ENCODE data around the gene BLOC1S5.
"Not testable (repeated sequence)": the region's sequence is repeated elsewhere in the genome, so short reads cannot be mapped to it uniquely, and the experiment has no call there.

BLOC1S5 gene

DNA sequence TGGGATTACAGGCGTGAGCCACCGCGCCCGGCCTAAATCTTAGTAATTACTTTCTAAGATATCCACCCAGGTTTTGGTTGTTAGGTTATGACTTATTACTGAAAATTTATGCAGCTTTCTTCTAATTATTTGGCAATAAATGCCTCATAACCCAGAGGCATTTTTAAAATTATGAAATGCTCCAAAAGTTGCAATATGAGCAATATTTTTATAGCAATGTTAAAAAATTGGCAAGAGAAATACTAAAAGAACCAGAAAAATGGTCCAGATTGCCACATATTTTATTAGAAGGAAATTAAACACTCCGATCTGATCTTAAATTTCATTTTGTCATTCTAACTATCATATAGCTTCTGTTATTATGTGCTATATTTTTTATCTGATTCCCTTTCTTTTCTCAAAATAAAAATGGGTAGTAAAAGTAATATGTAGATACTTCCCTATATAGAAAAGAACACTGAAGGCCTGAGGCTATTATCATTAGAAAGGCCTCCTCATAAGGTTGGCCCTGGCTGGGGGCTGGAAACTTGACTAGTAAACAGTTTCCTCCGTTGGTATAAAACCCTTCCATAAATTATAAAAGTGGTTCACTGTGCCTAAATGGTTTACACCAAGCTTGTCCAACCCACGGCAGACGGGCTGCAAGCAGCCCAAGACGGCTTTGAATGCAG is 22.1 kb downstream of the BLOC1S5 start:
- DNase-seq, result no peak

DNA sequence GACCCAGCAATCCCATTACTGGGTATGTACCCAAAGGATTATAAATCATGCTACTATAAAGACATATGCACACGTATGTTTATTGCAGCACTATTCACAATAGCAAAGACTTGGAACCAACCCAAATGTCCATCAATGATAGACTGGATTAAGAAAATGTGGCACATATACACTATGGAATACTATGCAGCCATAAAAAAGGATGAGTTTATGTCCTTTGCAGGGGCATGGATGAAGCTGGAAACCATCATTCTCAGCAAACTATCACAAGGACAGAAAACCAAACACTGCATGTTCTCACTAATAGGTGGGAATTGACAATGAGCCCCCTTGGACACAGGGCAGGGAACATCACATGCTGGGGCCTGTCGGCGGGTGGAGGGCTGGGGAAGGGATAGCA is 30.1 kb downstream of the BLOC1S5 start:
- DNase-seq, result not testable (repeated sequence)

DNA sequence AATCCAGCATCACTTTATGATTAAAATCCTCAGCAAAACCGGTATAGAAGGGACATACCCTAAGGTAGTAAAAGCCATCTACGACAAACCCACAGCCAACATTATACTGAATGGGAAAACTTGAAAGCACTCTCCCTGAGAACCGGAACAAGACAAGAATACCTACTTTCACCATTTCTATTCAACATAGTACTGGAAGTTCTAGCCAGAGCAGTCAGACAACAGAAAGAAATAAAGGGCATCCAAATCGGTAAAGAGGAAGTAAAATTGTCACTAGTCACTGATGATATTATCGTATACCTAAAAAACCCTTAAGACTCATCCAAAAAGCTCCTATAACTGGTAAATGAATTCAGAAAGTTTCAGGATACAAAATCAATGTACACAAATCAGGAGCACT is 33.3 kb downstream of the BLOC1S5 start:
- no peak for DNase-seq

DNA sequence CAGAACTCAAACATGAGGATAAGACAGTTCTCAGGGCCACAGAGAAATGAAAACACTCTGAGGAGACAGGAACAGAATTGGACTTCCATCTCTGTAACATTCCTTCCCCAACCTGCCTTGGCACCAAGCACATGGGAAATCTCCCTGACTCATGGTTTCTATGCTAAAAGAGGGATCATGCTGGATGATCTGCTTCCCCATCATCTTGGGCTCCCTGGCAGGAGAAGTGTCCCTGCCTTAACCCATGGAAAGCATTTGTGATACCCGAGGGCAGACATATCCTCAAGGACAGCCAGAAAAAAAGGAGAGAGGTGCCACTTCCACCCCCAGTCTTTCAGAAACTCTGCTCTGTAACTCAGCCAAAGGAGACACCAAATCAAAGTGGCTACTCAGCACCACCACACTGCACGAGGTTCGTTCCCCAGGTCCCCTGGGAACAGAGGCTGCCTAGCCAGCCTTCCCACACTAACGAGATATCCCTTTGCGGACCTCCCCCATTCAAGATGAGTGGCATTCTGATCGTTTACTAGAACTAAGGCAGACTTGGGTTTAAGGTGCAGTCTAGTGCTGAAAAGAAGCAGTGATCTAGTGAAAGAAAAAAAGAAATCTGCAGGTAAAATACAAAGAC is 34.8 kb downstream of the BLOC1S5 start:
- no peak for DNase-seq

DNA sequence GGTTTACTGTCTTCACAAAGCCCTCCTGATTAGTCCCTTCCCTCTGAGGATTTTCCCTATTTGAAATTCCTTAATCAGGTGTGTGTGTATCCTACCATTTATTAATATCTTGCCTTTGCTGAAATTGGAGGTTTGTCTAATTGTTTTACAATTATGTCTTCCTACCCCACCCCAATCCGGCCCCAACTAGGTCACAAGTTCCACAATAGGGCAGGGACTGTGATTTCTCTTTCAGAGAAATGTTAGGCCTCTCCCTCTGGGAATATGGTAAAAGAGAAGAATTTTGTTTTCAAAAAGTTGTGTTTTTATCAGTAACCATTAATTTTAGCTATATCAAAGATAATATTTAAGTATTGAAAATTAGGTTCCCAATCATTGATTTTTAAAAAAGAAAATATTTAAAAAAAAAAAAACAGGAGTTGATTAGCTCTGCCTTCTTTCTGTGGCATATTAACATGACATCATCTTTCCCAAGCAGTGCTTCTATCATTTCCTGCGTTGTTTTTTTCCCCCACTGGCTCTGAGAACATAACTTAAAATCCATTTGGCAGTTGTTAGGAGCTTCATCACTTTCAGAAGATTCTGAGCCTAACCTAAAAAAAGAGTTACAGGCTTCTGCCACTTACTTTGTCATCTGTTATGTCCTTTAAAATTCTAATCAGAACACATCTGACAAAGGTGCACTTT is 36.1 kb downstream of the BLOC1S5 start:
- no peak for DNase-seq

DNA sequence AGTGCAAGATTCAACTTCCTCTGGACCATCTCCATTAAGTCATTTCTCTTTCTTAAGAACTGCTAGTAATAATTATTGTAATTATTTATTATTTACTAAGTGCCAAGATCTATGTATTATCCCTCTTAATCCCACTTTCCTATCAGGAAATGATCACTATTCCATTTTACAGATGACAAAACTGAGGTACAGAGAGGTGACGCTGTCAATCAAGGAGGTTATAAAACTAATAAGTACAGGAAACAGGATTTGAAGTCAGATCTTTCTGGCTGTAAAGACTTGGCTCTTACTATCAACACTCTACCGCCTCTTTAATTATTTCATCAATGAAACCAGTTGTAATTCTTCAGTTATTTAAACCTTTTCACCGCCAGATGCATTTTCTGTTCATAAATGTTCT is 37.4 kb downstream of the BLOC1S5 start:
- no peak for DNase-seq

DNA sequence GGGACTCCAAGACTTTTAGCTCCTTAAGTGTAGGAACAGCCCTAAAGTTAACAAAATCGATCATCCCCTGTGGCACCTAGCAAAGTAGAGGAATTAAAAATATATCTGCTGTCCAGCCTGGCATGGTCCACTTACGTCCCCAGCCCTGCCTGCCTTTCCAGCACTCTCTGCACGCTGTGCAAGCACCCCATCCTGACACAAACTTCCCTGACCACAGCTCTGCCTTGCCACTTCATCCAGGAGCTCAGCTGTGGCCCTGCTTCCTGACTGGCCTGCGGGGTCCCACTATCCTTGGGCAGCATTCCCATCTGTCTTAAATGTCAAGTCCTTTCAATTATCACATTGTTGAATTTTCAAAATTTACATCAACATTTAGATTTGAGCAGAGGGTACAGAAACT is 39.0 kb downstream of the BLOC1S5 start:
- DNase-seq, result no peak

DNA sequence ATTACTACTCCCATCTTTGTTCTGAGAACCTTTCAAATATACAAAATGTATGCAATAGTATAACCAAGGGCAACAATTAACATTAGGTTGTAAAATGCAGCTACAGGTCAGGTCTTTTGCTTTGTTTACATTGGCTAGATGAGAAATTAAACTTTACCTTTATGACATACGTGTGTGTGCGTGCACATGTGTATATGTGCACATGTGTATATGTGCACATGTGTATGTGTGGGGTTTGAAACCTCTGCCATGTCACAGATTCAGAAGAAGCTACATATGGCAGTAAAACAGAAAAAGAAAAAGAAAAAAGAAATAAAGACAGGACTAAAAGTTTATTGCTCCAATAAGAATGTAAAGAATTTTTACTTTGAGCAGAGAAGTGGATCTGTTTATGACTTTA is 40.6 kb downstream of the BLOC1S5 start:
- no peak for DNase-seq

DNA sequence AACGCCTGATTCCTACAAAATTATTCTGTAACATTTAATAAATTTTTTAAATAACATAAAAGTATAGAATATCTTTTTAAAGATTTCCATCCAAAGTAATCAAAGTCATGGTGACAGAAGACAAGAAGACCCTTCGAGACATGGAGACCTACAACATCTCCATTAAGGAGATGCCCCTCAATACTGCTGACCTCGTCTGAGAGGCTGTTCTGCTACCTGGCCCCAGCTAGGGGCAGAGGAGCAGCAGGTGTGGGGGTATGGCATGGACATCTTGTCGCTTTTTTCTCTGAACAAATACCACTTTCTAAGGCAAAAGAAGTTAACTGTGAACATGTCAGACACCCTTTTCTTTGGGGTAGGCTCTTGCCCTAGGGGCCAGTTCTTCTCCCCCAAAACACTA is 44.1 kb downstream of the BLOC1S5 start:
- no peak for DNase-seq

DNA sequence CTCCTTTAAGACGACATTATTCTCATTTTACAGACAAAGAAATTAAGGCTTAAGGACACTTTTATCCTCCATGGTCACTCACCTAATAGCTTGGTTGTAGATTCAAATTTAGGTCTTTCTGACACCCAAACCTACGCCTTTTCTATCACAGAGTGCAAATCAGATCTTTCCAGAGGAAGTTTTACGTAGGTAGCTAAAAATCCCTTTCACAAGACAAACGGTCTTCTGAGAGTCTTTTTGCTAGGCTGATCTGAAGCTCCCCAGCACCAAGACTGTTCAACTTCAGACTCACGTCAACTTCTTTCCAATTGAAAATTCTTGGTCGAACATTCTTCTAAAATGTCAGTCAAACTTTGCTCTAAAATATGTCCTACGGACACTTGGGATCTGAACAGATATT is 46.5 kb downstream of the BLOC1S5 start:
- DNase-seq, result no peak

DNA sequence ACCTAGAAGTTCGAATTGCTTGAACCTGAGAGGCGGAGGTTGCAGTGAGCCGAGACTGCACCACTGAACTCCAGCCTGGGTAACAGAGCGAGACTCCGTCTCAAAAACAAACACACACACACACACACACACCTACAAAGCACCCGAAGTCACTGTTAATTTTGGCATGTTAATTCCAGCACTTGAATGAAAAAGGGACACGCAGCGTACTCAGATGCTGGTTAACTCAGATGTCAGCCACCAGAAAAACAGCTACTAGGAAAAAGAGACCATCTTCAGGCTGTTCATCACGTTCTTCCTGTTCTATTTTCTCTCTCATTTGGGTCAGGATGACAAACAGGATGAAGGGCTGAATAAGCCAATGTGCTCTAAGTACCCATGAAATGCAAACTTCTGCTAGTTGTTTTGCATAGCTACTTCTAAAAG is 46.9 kb downstream of the BLOC1S5 start:
- no peak for DNase-seq

DNA sequence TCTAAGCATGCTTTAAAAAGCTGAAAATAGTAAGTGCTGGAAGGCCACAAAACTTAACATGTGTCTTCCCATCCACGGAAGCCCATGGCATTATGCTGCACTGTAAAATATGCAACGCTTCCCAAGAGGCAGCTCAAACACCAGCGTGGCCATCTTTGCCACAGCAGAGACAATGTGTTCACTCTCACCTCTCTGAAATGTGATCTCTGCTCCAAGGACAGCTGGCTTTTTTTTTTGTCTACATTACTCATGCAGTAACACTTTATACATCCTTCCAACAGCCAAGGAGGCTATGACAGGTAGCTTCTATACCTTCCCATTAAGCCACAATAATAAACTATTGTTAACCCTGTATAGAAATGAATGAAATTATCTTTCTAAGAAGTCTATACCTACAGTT is 49.2 kb downstream of the BLOC1S5 start:
- DNase-seq, result no peak

DNA sequence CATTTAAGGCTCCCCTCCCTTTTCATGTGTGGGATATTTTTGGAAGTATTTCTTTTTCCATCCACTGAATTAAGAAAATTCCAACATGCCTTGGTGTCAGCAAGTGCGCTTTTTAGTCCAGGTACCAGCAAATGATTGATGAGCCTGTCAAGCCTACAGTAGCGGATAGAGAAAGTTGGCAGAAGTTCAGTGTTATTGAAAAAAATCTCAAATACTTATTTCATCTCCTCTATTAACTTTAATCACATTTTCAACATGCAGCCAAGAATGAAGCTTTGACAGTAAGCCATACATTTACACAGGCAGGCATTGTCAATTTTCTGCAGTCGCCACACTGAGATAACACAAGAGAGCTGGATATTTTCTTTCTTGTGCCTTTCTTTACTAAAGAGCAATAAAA is 50.4 kb downstream of the BLOC1S5 start:
- DNase-seq, result no peak

DNA sequence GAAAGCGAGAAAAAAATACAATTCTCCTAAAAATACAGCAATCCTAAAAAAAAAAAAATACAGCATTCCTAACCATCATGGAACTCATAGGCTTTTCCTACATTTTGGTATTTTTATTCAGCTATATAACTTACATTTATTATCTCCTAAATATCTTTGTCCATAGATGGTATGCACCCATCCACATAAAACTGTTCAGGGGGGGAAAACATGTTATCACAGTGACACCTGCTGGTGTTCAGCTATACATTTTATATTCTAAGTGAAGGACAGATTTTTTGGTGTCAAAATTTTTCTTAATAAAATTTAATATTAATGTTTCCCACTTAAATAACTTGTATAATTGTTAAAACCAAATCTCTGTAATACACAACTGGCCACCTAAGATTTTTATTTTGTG is 58.0 kb downstream of the BLOC1S5 start:
- no peak for DNase-seq

DNA sequence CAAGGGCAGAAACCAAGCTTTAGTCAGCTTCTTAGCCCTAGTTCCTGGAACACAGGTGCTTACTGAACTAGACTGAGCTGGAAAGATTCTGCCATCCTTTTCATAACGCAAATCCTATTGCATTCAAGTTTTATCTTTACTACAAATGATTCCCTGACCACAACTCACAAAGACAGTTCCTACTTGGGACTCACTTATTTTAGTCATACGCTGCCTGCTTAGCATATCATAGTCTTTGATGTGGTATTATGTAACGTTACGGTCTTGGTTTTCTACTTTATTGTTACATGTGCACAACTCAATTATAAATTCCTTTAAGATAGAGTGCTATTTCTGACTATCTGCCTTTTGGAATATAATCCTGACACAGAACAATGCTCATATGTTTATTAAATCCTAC is 59.1 kb downstream of the BLOC1S5 start:
- DNase-seq, result no peak

DNA sequence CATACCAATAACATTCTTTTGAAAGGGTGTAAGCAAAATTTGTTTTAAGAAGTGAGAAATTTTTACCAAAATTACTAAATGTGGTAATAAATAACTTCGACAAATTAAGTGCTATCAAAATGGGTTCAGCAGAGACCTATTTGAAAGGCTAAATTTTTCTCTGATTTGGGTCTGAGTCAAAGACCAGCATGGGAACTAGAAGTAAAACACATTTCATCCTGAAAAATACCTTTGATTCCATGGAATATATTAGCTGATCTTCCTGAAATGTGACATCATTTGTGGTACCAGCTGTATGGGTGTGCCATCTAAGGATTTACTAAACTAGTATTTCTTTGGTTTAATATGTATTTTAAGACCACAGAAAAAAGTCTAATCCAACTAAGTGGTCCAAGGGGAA is 63.6 kb downstream of the BLOC1S5 start:
- DNase-seq, result no peak

DNA sequence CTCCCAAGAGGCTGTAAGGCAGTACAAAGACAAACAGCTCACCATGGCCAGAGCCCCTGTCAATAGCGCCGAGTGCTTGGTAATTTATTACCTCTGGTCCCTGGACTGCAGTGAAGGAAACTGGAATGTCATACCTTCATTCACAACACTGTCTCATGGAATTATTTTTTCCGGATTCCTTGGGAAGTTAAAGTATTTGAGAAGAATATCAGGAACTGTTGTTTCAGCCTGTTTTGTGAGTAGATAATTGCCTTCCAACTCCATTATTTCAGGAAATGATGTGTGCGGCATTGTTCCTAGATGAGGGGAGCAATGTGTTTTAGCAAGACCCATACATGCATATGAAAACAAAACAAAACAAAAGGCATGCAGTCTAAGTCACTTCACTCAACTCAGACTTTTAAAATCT is 64.0 kb downstream of the BLOC1S5 start:
- no peak for DNase-seq

DNA sequence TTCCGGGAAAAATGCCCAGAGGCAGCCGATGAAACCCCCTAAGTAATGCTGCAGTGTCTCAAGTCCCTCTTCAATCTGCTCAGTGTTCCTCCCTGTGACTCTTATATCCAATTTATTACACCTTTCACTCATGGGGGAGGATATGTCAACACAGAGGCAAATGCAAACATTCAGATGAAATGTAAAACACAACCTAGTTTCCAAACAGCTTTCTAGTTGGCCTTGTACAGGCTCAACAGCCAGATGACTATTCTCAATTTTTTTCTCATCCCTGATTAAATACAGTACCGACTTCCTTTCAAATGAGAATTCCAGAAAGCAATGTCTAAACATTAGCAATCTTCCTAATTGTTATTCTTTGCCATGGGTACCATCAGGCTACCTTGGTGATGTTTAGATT is 65.0 kb downstream of the BLOC1S5 start:
- no peak for DNase-seq

DNA sequence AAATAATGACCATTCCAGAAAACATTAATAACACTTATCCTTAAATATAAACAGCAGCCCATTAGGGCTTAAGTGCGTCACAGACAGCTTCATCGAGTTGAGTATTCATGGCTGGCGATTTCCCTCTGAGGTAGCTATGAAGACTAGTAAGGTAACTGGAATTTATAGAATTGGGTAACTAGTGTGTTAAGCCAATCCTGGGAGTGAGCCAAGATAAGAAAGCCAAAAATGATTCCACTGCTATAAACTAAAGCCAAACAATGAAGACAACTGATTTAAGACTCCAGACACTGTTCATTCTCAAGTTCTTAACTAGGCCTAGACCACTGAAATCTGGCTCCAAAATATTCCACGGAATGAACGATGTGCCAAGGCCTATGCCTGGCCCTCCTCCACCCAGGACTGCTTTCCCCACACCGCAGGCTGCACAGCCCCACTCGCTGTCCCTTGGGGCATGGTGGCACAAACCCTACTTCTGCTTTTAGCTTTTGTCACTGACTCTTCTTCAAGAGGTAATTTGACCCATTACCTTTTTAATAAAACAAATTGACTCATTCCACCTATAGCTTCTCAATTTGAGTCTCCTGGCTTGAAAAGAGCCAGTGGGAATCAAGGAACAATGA is 66.0 kb downstream of the BLOC1S5 start:
- no peak for DNase-seq

DNA sequence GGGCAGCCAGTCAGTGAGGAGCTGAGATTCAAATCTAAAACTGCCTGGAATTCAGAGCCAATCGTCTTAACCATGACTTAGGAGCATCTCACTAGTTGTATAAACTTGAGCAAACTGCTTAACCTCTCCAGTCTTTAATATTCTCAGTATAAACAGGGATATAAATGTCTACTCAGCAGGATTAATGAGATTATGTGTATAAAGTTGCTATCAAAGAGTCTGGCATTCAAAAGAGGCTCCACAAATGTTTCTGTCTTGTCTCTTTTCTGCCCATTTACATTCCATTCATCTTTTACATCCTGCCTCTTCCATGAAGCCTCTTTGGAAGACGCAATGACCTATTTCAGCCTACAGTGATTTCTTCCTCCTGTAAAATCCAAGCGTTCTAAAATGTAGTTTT is 66.9 kb downstream of the BLOC1S5 start:
- no peak for DNase-seq

DNA sequence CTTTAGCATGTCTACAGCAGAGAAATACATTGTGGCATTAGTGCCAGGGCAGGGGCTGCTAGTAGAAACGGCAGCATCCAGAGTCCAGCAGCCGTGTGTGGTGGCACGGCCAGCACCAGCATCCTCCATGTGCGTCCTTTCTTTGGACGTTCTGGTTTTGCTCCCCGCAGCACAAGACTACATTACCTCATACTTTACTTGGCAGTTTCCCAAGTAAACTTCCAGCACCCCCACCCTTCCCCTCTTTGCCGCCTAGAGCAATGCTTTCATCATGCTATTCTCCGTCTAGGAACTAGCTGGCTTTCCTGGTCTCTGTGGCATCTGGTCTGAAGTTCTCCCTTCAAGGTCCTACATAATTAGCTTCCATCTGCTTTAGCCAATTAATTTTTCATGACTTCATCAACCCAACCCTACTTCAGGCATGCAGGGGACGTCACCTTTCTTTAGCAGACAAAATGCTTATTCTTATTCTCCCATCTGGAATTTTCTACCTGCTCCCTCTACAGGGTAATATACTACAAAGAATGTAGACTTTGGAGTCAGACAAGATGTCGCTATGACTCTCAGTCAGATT is 67.6 kb downstream of the BLOC1S5 start:
- DNase-seq, result no peak

DNA sequence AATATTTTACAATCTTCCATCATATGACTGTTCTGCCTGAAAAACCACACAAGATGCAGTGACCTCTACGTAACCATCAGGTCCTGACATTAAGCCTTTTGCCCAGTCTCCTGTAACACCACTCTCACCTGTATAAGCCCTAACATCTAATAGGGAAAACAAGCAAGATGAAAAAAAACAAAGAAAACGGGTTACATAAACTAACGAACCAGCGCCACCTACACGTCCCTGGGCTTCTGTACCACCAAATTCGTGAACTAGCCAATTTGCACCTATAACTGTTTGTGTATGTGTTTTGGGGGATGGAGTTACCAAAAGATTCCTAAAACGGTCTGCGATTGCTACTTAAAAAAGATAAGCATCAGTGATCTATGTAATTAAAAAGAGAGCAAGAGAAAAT is 70.2 kb downstream of the BLOC1S5 start:
- DNase-seq, result no peak

DNA sequence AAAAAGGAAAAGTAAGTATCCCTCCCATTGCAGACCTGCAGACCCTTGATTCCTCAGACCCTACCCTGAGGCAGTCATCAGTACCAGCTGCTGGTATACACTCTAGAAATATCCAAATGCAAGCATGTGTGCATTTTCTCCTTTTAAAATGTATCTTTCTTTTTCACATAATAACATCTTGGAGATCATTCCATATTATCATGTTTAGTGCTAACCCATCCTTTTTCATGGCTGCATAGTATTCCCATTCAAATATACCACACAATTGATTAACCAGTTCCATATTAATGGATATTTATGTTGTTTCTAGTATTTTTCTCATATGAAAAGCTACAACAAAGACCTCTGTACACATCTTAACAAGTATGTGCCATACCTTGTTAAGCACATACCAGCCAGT is 70.8 kb downstream of the BLOC1S5 start:
- no peak for DNase-seq

Data from activated CD8-positive, alpha-beta memory T cell treated with anti-CD3 and anti-CD28 coated beads, Interleukin-2, amount 50 U/mL, for 4 hours (primary cell).